Choroid plexus epithelial cell (primary cell): ENCODE measurements around the gene POU5F2.

ENCODE experiments used
- DNase-seq: peaks from one replicate; pipeline ENCODE4 v3.0.0-alpha.2; 2010; ENCODE audit warnings: low read depth
- H3K4me3 ChIP-seq: 2 replicates; pipeline ENCODE4 v1.5.1; 2011; ENCODE audit warnings: low read depth, mild to moderate bottlenecking, control low read depth, low read length, moderate library complexity
- CTCF ChIP-seq: conservative IDR thresholded peaks from 2 replicates; pipeline ENCODE4 v1.5.1; 2011; ENCODE audit warnings: low read depth, mild to moderate bottlenecking, control low read depth, inconsistent platforms, low read length, moderate library complexity

The POU5F2 gene

GRCh38 chr5:93777620-93778019 is 36.2 kb upstream of the POU5F2 start:
- no peak overlapping the region for H3K4me3 ChIP-seq
- no peak for DNase-seq
- TF ChIP-seq CTCF, result no peak

- DNase-seq, result no peak
- TF ChIP-seq CTCF, result no peak
- H3K4me3 ChIP-seq, result no peak overlapping the region
Measured at GRCh38 chr5:93756372-93756771, 15.0 kb upstream of the POU5F2 start.

GRCh38 chr5:93755716-93756115 is 14.3 kb upstream of the POU5F2 start:
- no peak for DNase-seq
- TF ChIP-seq CTCF, result no peak
- no peak overlapping the region for H3K4me3 ChIP-seq

GRCh38 chr5:93748875-93749397 is 7.5 kb upstream of the POU5F2 start:
- TF ChIP-seq CTCF, result no peak
- H3K4me3 ChIP-seq, result no peak overlapping the region
- no peak for DNase-seq

- peak; percentile 44 for DNase-seq
- H3K4me3 ChIP-seq, result no peak overlapping the region
Measured at GRCh38 chr5:93746406-93747056, 5.1 kb upstream of the POU5F2 start.

GRCh38 chr5:93736284-93736683 is 5.1 kb downstream of the POU5F2 start:
- TF ChIP-seq CTCF, result no peak
- DNase-seq, result peak; percentile 55
- H3K4me3 ChIP-seq, result no peak overlapping the region

More at GRCh38 chr5:93746406-93747056, 5.1 kb upstream of the POU5F2 start:
- no peak for TF ChIP-seq CTCF

- H3K4me3 ChIP-seq, result no peak overlapping the region
- no peak for TF ChIP-seq CTCF
- peak; percentile 62 for DNase-seq
Measured at GRCh38 chr5:93735378-93735777, 6.0 kb downstream of the POU5F2 start.
